Stimulated activated CD4-positive, alpha-beta T cell treated with anti-CD3 and anti-CD28 coated beads, Interleukin-1b, Interleukin-23, amount 100 ng/mL, for 24 hours (primary cell): ENCODE data around the gene PHPT1.
"Not testable (repeated sequence)": the region's sequence is repeated elsewhere in the genome, so short reads cannot be mapped to it uniquely, and the experiment has no call there.

Source experiments
- DNase-seq, 4 experiments: peaks; one replicate each; pipeline ENCODE4 v3.0.0-alpha.2; 2020; ENCODE audit warnings: low read depth in 4 of 4, low spot score in 1 of 4

PHPT1 gene

DNA sequence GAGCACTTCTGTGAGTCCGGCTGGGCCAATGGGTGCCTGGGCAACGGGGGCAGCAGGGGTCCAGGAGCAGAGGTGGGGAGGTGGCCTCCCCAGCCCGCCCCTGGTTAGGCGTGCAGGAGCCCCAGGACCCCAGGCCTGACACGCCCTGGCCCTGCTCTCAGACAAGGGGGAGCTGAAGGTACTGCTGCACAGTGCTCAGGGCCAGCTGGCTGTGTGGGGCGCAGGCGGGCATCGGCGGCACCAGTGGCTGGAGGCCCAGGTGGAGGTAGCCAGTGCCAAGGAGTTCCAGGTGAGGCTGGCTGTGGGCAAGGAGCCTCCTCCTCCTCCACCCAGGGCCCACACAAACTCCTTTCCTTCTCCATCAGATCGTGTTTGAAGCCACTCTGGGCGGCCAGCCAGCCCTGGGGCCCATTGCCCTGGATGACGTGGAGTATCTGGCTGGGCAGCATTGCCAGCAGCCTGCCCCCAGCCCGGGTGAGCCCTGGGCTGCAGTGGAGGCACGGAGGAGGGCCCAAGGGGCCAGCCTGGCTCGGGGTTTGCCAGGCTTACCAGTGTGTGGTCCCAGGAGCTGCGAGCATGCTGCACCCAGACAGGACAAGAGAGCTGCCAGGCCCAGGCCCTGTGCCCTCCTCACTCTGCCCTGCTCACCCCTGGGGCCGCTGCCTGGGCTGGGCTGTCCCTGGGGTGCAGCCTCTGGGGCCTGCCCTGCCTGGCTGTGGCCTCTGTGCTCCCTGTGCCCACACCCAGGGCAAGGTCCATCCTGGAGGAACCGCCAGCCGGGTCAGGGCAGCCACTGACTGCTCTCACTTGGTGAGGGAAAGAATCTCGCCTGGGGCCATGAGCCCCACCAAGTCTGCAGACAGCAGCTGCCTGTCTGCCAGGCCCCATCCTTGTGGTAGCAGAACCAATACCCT lies 9.9 kb downstream of the PHPT1 start:
- no peak for DNase-seq

DNA sequence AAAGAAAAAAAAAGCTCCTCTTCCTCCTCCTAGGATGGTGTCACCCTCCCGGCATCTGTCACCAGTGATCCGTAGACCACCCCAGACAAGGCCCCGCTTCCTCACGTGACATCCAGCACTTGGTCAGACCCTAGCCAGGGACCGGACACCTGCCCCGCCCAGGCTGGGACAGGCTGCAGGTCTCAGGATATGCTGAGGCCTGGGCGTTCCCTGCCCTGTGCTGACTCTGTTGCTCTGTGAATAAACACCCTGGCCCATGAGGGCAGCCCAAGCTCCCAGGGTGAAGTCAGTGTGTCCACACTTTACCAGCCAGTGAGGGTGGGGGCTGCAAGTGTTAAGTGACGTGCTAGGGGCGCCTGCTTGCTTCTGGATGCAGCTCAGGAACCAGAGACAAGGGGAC lies 11.3 kb downstream of the PHPT1 start:
- DNase-seq = no peak

DNA sequence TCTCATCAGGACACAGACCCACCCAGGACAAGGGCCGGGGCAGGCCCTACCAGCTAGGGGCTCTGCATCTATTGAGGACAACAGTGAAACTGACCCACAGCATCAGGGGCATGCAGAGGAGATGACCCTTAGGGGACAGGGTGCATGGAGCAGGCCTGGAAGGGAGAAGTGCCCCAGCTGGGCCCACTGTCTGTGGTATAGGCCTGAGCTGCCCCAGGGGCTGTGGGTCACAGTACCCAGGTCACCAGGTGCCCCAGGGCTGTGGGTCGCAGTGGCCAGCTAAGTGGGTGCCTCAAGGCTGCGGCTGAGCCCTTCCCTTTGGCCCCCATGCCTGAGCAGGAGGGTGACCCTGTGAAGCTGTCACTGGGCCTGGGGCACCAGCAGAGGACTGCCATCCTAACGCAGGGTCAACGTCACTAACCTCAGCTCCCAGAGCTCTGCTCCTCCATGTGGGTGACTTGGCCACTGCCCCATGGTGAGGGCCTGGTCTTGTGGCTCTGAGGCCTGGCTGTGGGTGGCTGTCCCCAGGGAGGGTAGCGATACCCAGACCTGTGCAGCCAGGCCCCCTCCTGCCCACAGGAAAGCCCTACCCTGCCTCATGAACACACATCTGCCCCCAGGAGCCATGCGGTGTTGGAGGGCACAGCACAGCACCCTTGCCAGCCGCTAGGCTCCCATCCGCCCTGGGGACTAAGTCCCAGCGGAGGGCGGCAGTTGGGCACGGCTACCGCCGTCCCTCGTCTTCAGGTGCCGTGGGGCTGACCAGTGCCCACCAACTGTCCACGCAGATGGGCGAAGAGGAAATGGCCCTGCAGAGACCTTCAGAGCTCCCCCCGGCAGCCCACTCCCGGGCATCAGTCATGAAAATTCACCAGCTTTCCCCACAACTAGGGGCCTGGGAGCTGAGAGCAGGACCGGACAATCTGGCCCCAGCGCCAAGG lies 12.0 kb downstream of the PHPT1 start:
- DNase-seq = no peak

DNA sequence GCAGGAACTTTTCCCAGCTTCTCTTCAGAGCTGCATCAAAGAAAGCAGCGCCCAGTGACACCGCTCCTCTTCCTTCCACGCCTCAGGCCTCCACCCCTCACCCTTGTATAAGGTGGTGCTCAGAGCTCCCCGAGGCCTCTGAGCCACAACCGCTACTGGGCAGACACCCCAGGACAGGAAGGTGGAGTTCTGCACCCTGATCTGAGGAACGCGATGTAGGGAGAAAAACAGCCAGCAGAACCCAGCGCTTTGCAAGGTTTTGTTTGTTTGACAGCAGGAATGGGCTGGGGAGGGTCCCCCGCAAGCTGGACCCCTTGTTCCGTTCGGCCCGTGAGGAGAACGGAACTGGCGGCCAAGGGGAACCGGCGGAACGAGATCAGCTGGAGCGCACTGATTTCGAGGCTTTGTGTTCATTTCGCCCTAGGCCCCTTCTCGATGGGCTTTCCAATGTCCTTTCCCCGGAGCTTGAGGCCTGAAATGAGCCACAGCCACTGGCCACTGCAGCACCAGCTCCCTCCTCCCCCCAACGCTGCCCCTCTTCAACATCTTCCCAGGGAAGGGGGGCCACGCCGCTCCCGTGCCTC lies 12.8 kb downstream of the PHPT1 start:
- no peak for DNase-seq

DNA sequence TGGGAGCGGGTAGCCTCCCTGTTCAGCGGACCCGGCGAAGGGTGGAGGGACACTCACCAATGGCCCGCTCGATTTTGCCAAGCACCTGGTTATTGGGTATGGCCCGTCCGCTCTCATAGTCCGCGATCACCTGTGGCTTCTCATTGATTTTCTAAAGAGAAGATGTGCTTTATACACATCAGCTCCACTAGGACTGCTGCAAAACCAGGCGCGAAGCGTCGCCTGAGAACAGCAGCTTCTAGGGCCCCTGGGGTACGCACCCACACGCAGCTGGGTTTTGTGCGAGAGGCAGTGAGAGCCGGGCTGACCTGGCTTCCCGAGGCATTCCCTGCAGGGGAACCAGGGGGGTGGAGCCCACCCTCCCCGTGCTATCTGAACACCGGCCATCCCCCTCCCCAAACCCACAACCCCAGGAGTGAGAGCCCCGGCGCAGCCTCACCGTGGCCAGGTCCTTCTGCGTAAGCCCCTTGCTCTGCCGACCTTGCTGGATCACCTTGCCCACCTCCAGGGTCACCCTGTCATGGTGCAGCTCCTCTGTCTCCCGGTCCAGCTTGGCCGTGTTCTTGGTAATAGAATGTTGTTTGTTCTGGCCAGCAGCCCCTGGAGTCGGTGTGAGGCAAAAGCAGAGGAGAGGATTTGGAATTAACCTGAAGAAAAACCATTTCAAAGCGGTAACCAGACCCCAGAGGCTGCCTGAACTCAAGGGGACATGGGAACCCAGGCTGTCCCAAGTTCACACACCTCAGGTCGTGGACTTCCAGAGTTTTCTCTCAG lies 13.8 kb downstream of the PHPT1 start:
- DNase-seq = no peak

DNA sequence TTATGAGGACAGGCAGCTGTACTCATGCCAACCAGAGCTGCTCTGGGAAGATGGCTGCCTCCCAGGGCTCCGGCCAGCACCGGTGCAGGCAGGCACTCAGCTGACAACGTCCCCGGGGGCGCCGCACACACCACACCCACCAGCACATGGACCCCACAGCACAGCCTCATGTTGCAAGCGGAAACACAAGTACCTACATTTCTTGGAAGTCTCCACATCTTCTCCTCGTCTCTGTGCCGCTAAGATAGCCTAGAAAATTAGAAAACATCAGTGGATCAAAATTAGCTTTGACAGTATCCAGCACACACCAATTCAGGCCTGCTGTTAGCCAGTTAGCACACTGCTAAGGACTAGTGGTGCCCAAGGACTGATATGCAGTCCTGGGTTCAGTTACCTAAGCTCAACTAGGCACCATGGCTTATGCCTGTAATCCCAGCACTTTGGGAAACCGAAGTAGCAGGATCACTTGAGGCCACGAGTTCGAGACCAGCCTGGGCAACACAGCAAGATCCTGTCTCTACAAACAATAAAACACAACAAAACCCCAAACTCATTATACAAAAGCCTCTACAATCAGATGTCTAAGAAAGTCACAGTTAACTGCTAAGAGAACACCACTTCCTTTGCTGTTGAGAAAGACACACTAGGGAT lies 14.5 kb downstream of the PHPT1 start:
- no peak for DNase-seq

DNA sequence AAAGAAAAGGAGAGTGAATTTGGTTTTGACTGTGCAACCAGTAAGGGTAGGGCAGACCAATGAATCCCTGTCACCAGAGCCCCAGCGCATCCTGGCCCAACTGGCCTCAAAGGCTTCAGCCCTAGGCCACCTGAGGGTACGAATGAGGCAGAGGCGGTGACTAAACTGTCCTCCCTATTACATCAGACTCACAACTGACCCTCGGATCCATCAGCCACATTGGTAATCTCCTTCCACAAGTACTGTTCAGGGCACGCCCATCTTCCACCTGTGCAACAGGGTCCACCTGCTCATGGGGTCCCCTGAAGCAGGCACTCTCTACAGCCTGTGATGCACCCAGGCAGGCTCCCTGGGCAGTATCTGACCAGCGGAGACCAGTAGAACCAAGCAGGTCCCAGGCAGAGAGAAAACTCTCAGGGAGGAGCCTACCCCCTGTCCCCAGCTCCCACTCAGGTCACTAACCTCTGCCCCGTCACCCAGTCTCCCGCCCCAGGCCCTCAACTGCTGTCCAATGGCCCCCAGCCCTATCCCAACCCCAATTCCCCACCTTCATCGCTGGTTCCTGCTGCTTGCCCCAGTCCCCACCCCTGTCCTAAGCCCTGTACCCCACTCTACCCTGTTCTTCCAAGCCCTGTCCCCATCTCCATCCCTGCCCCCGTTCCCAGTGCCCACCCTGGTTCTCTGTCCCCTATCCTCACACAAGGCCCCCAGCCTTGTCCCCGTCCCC lies 16.0 kb downstream of the PHPT1 start:
- DNase-seq = no peak

DNA sequence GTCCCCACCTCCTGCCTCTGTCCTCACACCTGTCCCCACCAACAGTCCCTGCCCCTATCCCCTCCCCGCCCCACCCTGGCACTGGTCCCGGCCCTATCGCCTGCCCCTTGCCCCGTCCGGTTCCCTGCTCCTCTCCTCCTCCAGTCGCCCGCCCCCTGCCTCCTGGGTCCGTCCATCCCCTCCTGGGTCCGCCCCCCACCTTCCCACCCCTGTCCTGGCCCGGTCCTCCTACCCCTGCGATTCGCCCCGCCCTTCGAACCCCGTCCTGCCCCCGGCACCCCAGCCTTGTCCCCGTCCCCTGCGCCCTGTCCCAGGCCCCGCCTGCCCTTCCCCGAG lies 16.5 kb downstream of the PHPT1 start:
- DNase-seq = no peak

DNA sequence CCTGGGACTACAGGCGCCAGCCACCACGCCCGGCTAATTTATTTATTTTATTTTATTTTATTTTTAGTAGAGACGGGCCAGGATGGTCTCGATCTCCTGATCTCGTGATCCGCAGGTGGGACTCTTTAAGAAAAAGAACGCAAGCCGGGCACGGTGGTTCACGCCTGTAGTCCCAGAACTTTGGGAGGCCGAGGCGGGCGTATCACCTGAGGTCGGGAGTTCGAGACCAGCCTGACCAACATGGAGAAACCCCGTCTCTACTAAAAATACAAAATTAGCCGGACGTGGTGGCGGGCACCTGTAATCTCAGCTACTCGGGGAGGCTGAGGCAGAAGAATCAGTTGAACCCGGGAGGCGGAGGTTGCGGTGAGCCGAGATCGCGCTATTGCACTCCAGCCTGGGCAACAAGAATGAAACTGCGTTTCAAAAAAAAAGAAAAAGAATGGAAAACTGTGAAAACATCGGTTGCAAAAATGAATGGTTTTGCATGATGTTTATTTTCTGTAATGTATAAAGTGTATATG lies 17.8 kb downstream of the PHPT1 start:
- not testable (repeated sequence) for DNase-seq

DNA sequence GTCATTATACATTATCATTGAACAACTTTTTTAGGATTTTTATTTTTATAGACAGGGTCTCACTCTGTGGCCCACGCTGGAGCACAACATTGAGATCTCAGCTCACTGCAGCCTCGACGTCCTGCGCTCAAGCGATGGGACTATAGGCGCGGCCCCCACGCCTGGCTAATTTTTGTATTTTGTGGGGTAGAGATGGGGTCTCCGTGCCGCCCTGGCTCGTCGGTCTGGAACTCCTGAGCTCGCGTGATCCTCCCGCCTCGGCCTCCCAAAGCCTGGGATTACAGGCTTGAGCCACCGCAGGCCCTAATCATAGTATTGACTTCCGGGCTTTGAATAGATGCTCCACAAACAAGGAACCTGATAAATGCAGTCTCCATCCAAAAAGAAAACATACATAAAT lies 18.3 kb downstream of the PHPT1 start:
- DNase-seq = no peak

DNA sequence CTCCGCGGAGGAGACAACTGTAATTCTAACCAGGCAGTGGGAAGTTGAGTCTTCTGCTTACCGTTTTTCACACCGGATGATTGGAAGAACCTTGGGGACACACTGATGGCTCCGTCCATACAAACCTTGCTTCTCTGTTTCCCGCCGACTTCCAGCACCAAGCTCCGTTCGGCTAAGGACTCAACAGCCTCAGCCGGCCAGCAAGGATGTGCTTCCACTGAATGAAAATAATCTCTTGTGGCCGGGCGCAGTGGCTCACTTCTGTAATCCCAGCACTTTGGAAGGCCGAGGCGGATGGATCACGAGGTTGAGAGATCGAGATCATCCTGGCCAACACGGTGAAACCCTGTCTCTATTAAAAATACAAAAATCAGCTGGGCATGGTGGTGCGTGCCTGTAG lies 18.7 kb downstream of the PHPT1 start:
- DNase-seq = no peak

DNA sequence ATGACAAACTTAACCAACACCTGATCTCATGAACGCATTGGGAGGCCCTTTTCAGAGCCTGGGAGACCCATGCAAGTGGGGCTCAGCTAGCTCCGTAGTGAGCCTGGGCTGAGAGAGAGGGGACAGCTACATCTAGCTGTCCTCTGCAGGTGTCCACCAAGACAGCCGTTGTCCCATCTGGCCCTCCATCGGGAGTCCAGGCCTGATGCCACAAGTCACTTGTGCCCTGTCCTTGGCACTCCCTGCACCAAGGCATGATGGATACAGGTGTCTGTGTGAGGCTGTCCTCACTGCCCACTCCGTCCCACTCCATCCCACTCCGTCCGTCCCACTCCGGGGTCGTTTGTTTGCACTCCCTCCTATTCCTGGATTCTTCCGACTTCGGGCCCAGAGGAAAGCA lies 19.4 kb downstream of the PHPT1 start:
- DNase-seq = no peak

DNA sequence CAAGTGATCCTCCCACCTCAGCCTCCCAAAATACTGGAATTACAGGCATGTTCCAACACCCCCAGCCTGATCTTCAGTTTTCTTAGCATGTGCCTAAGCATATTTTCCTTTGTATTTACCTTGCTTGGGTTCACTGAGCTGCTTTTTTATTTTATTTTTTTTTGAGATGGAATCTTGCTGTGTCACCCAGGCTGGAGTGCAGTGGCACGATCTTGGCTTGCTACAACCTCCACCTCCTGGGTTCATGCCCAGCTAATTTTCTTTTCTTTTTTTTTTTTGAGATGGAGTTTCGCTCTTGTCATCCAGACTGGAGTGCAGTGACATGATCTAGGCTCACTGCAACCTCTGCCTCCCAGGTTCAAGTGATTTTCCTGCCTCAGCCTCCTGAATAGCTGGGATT lies 20.4 kb downstream of the PHPT1 start:
- DNase-seq = not testable (repeated sequence)

DNA sequence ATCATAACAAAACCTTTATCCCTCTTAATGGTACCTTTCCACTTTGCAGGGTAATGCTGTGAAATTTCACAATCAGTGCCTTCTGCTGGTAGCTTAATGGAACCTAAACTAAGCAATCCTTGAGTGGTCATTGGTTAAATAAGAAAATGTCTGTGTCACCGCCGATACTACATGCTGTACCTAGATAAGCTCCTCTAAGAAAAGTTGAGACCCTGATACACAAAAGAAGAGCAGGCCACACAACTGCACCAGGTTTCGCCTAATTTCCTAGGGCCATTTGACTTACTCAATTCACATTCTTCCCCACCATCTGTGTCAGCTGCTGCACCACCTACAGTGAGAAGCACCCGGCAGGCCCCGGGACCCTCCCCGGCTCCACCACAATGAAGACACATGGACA lies 25.9 kb downstream of the PHPT1 start:
- no peak for DNase-seq

DNA sequence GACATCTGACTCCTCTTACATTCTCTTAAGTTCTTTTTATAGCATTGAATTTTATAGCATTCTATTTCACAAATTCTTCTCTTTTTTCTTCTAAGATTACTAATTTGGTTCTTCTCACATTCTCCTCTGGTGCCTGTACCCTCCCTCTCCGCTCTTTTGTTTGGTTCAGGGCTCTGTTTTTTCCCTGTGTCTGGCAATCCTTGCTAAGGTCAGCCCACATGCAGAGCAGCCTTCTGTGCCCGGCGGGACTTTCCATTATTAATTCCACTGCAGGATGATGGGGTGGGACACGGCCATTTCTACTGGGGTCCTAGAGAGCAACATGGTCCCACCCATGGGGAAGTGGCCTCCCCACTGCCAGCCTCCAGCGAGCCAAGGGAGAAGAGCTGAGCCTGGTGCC lies 27.3 kb downstream of the PHPT1 start:
- no peak for DNase-seq

DNA sequence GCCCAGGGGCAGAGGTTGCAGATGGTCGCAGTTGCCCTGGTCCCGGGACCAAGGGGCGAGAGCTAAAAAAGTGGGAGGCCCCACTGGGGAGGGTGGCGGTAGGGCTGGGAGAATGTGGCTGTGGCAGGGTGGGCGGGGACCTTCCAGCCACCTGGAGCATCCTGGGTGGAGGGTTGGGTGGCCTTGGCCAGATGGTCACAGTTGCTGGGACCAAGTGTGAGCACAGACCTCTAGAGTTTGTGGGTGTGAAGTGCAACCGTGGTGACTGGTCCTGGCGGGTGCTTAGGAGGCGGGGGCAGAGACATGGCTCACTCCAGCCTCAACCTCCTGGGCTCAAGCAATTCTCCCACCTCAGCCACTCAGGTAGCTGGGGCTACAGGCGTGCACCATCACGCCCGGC lies 31.4 kb downstream of the PHPT1 start:
- no peak for DNase-seq

DNA sequence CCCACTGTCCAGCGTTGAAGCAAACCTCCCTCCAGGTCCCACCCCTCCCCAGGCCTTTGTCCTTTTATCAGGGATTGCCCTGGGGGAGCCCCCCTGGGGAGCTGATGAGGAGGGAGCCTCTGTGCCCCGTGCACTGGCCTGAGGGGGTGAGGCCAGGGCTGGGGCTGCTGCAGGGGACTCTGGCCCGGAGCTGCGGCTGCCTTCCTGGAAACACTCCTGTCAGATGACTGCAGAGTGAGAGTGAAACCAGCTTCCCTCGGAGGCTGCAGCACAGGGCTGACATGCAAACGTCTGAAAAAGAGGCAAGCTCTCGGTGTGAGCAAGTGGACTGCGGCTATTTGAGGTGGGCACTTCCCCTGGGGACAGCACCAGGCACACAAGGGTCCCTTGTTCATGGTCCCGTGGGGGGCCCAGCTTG lies 32.5 kb downstream of the PHPT1 start:
- DNase-seq = peak in 2 of 4 experiments; percentile 54 to 59

DNA sequence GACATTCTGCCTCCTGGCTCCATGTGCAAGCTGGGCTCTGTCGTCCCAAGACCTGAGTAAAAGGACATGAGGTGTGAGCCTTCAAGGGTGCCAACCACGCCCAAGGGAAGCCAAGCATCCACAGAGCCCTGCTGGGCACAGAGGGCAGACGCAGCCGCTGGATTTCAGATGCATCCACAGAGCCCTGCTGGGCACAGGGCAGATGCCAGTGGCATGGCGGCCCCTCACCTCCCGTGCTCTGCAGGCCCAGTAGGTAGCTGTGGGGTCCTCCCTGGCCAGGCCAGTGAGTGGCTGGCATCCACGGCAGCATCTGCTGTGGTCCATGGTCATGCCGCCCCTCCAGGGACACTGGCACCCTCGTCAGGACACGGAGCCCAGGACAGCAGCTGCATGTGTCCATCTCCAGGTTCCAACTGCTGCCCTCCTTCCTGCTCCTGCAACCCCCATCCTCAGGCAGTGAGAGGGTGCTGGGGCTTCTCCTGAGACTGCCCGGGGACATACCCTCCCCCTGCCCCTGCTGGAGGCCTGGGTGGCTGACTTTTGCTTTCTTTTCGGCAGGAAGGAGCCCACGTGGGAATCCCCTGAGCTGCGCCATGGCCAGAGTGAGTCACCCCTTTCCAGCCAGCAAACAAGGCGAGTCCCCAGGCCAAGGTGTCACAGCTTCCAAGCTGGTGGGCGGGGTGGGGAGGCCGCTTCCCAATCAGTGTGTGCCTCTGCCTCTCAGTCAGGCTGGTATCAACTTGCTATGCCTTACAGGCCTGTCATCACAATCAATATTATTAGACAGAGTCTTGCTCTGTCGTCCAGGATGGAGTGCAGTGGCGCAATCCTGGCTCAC lies 33.1 kb downstream of the PHPT1 start:
- DNase-seq = peak; percentile 65 to 92 (median 74)

DNA sequence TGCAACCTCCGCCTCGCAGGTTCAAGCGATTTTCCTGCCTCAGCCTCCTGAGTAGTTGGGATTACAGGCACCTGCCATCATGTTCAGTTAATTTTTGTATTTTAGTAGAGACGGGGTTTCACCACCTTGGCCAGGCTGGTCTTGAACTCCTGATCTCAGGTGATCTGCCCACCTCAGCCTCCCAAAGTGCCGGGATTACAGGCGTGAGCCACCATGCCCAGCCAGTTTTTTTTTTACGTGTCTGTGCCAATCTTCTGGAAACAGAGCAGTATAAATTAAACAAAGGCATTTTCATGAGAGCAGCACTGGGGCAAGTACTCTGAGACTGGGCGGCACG lies 33.7 kb downstream of the PHPT1 start:
- not testable (repeated sequence) for DNase-seq
